ENCODE results near the gene TMEM266.

GRCh38 chr15:76189106-76189505, 129.3 kb downstream of the TMEM266 start:
- no peak for TF ChIP-seq EZH2 (optimal IDR thresholded peaks at IDR 0.05; ENCODE audit: low read depth, low read length)
- no peak for TF ChIP-seq CTCF (IDR thresholded peaks at IDR 0.05; ENCODE audit: low read length)
- no peak for TF ChIP-seq EZH2phosphoT487 (IDR thresholded peaks at IDR 0.05; ENCODE audit: low read length)

Measured in MM.1S (cell line).